H1 (cell line): ENCODE measurements around the gene STXBP6. TPM values are rescaled to one million over a fixed set of nuclear protein-coding genes. Genes with fewer than 3 reads are reported as not detected.

ENCODE experiments used
- polyA plus RNA-seq, 7 experiments: library from polyadenylated mRNA; depleted of rRNA in 3 of 7; stranded (reverse) in 5 of 7; unstranded in 2 of 7; fragments of >200 nt in 5 of 7; fragments of 200-250 nt in 2 of 7; gene quantifications; 1 replicate in 5 of 7; 2 replicates in 1 of 7; 4 replicates in 1 of 7; pipeline versions ENCODE4 v1.2.1 to v1.2.3, GENCODE V29; 2011 to 2013; ENCODE audit warnings: missing spikeins in 2 of 7, mixed read lengths in 2 of 7
- total RNA-seq: library from RNA; stranded (reverse); fragmentation: NEBNext Ultra II Directional; extraction: Animal tissue kit (Norgen Biotek cat#: 25700); gene quantifications from 2 replicates; pipeline ENCODE4 v1.2.1, GENCODE V29; 2021
- TF ChIP-seq, protein P1 (sequence below): fragments of 300-600 bp; sonication (generic); IDR thresholded peaks from 2 replicates; pipeline ENCODE4 v1.7.1; 2012; ENCODE audit warnings: low read length, moderate library complexity, mild to moderate bottlenecking, inconsistent platforms; ENCODE audit not compliant: insufficient replicate concordance

Gene STXBP6
- total and polyA plus RNA-seq, 2 of the 8 experiments (the other 6 are each of a cell fraction or from before 2014, with no cell fraction given): 9.4 to 18.1 TPM

- TF ChIP-seq, protein P1, sequence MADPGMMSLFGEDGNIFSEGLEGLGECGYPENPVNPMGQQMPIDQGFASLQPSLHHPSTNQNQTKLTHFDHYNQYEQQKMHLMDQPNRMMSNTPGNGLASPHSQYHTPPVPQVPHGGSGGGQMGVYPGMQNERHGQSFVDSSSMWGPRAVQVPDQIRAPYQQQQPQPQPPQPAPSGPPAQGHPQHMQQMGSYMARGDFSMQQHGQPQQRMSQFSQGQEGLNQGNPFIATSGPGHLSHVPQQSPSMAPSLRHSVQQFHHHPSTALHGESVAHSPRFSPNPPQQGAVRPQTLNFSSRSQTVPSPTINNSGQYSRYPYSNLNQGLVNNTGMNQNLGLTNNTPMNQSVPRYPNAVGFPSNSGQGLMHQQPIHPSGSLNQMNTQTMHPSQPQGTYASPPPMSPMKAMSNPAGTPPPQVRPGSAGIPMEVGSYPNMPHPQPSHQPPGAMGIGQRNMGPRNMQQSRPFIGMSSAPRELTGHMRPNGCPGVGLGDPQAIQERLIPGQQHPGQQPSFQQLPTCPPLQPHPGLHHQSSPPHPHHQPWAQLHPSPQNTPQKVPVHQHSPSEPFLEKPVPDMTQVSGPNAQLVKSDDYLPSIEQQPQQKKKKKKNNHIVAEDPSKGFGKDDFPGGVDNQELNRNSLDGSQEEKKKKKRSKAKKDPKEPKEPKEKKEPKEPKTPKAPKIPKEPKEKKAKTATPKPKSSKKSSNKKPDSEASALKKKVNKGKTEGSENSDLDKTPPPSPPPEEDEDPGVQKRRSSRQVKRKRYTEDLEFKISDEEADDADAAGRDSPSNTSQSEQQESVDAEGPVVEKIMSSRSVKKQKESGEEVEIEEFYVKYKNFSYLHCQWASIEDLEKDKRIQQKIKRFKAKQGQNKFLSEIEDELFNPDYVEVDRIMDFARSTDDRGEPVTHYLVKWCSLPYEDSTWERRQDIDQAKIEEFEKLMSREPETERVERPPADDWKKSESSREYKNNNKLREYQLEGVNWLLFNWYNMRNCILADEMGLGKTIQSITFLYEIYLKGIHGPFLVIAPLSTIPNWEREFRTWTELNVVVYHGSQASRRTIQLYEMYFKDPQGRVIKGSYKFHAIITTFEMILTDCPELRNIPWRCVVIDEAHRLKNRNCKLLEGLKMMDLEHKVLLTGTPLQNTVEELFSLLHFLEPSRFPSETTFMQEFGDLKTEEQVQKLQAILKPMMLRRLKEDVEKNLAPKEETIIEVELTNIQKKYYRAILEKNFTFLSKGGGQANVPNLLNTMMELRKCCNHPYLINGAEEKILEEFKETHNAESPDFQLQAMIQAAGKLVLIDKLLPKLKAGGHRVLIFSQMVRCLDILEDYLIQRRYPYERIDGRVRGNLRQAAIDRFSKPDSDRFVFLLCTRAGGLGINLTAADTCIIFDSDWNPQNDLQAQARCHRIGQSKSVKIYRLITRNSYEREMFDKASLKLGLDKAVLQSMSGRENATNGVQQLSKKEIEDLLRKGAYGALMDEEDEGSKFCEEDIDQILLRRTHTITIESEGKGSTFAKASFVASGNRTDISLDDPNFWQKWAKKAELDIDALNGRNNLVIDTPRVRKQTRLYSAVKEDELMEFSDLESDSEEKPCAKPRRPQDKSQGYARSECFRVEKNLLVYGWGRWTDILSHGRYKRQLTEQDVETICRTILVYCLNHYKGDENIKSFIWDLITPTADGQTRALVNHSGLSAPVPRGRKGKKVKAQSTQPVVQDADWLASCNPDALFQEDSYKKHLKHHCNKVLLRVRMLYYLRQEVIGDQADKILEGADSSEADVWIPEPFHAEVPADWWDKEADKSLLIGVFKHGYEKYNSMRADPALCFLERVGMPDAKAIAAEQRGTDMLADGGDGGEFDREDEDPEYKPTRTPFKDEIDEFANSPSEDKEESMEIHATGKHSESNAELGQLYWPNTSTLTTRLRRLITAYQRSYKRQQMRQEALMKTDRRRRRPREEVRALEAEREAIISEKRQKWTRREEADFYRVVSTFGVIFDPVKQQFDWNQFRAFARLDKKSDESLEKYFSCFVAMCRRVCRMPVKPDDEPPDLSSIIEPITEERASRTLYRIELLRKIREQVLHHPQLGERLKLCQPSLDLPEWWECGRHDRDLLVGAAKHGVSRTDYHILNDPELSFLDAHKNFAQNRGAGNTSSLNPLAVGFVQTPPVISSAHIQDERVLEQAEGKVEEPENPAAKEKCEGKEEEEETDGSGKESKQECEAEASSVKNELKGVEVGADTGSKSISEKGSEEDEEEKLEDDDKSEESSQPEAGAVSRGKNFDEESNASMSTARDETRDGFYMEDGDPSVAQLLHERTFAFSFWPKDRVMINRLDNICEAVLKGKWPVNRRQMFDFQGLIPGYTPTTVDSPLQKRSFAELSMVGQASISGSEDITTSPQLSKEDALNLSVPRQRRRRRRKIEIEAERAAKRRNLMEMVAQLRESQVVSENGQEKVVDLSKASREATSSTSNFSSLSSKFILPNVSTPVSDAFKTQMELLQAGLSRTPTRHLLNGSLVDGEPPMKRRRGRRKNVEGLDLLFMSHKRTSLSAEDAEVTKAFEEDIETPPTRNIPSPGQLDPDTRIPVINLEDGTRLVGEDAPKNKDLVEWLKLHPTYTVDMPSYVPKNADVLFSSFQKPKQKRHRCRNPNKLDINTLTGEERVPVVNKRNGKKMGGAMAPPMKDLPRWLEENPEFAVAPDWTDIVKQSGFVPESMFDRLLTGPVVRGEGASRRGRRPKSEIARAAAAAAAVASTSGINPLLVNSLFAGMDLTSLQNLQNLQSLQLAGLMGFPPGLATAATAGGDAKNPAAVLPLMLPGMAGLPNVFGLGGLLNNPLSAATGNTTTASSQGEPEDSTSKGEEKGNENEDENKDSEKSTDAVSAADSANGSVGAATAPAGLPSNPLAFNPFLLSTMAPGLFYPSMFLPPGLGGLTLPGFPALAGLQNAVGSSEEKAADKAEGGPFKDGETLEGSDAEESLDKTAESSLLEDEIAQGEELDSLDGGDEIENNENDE: no peak
These were observed 58.7 kb downstream of the STXBP6 start (continued) for GRCh38 chr14:24991288-24991687.
